Peyer's patch (tissue), 4 donors: Measurements from ENCODE around the gene RAI2.

Experiments used
- POLR2A ChIP-seq, 2 donors: fragments of 450-650 bp; IDR thresholded peaks; one replicate each; pipeline ENCODE4 v1.5.1; 2017; ENCODE audit warnings: antibody characterized with exemption in 2 of 2, mild to moderate bottlenecking in 2 of 2, moderate library complexity in 2 of 2
- TF ChIP-seq, protein P1 (sequence below), 6 experiments: fragments of 450-650 bp in 4 of 6; fragments of 200-600 bp in 2 of 6; sonication (generic) in 1 of 6; IDR thresholded peaks; one replicate each; pipeline ENCODE4 v1.5.1; 2017 to 2019; ENCODE audit warnings: antibody characterized with exemption in 6 of 6, mild to moderate bottlenecking in 3 of 6, moderate library complexity in 1 of 6

- TF ChIP-seq, protein P1, sequence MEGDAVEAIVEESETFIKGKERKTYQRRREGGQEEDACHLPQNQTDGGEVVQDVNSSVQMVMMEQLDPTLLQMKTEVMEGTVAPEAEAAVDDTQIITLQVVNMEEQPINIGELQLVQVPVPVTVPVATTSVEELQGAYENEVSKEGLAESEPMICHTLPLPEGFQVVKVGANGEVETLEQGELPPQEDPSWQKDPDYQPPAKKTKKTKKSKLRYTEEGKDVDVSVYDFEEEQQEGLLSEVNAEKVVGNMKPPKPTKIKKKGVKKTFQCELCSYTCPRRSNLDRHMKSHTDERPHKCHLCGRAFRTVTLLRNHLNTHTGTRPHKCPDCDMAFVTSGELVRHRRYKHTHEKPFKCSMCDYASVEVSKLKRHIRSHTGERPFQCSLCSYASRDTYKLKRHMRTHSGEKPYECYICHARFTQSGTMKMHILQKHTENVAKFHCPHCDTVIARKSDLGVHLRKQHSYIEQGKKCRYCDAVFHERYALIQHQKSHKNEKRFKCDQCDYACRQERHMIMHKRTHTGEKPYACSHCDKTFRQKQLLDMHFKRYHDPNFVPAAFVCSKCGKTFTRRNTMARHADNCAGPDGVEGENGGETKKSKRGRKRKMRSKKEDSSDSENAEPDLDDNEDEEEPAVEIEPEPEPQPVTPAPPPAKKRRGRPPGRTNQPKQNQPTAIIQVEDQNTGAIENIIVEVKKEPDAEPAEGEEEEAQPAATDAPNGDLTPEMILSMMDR (IDR thresholded peaks at IDR 0.05), result no peak
- TF ChIP-seq POLR2A (IDR thresholded peaks at IDR 0.05), result no peak
Observed at GRCh38 chrX:17801431-17801830, 59.7 kb downstream of the RAI2 start.
